IMR-90 (cell line): ENCODE measurements around the gene LONRF3.

Source experiments
- BHLHE40 ChIP-seq: fragments of 150-350 bp; IDR thresholded peaks from 2 replicates; pipeline ENCODE4 v1.6.1; 2016; ENCODE audit warnings: mild to moderate bottlenecking, low read depth, low read length
- CEBPB ChIP-seq: IDR thresholded peaks from 2 replicates; pipeline ENCODE4 v1.6.1; 2012; ENCODE audit warnings: low read depth, low read length, improper control_type of control experiment
- CHD1 ChIP-seq: IDR thresholded peaks from 2 replicates; pipeline ENCODE4 v1.6.1; 2012; ENCODE audit warnings: low read depth, low read length, improper control_type of control experiment
- FOS ChIP-seq: fragments of 150-350 bp; IDR thresholded peaks from 2 replicates; pipeline ENCODE4 v1.6.1; 2016; ENCODE audit warnings: low read depth, low read length
- MAZ ChIP-seq: IDR thresholded peaks from 2 replicates; pipeline ENCODE4 v1.6.1; 2012; ENCODE audit warnings: low read depth, mild to moderate bottlenecking, low read length, improper control_type of control experiment, moderate library complexity, borderline replicate concordance
- MXI1 ChIP-seq: IDR thresholded peaks from 2 replicates; pipeline ENCODE4 v1.6.1; 2012; ENCODE audit warnings: low read depth, mild to moderate bottlenecking, low read length, moderate library complexity, borderline replicate concordance
- POLR2A ChIP-seq: IDR thresholded peaks from 2 replicates; pipeline ENCODE4 v1.6.1; 2012; ENCODE audit warnings: mild to moderate bottlenecking, low read depth, low read length
- RAD21 ChIP-seq: IDR thresholded peaks from 2 replicates; pipeline ENCODE4 v1.6.1; 2012; ENCODE audit warnings: low read length, improper control_type of control experiment
- RCOR1 ChIP-seq: IDR thresholded peaks from 2 replicates; pipeline ENCODE4 v1.6.1; 2012; ENCODE audit warnings: mild to moderate bottlenecking, low read length, improper control_type of control experiment; ENCODE audit not compliant: insufficient replicate concordance
- RFX5 ChIP-seq: IDR thresholded peaks from 2 replicates; pipeline ENCODE4 v1.8.0; 2012; ENCODE audit warnings: low read depth, mild to moderate bottlenecking, low read length, moderate library complexity
- SMC3 ChIP-seq: fragments of 150-350 bp; IDR thresholded peaks from 2 replicates; pipeline ENCODE4 v1.6.1; 2016; ENCODE audit warnings: low read depth, mild to moderate bottlenecking, antibody characterized with exemption, low read length, moderate library complexity
- TF ChIP-seq, protein P1 (sequence below): fragments of 150-350 bp; IDR thresholded peaks from 2 replicates; pipeline ENCODE4 v1.6.1; 2017; ENCODE audit warnings: mild to moderate bottlenecking, antibody characterized with exemption, low read length, low read depth
- TF ChIP-seq, protein P2 (sequence below): conservative IDR thresholded peaks from 2 replicates; pipeline ENCODE4 v1.5.1; 2012; ENCODE audit warnings: mild to moderate bottlenecking, low read depth, low read length, improper control_type of control experiment
- TF ChIP-seq, protein P3 (sequence below): fragments of 150-350 bp; IDR thresholded peaks from 2 replicates; pipeline ENCODE4 v1.6.1; 2016; ENCODE audit warnings: low read depth, mild to moderate bottlenecking, low read length, moderate library complexity, borderline replicate concordance

DNA sequence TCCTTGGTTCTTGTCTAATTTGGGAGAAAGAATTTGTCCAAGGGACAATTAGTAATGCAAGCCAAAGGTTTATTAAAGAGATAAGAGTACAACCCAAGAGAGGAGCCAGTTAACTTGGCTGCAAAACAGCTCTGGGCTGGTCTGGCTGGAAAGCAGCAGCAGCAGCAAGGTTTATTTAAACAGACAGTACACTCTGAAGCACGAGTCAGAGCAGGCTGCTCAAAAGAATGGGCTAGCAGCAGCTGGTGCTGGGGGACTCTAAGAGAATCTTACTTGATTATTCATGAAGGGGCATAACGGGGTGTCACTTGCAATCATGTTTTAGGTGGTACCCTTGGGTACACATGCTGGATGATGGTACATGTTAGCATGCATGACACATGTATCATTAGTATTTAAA, 81.3 kb downstream of the LONRF3 start:
- TF ChIP-seq, protein P1, sequence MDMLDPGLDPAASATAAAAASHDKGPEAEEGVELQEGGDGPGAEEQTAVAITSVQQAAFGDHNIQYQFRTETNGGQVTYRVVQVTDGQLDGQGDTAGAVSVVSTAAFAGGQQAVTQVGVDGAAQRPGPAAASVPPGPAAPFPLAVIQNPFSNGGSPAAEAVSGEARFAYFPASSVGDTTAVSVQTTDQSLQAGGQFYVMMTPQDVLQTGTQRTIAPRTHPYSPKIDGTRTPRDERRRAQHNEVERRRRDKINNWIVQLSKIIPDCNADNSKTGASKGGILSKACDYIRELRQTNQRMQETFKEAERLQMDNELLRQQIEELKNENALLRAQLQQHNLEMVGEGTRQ, result no peak
- TF ChIP-seq, protein P2, sequence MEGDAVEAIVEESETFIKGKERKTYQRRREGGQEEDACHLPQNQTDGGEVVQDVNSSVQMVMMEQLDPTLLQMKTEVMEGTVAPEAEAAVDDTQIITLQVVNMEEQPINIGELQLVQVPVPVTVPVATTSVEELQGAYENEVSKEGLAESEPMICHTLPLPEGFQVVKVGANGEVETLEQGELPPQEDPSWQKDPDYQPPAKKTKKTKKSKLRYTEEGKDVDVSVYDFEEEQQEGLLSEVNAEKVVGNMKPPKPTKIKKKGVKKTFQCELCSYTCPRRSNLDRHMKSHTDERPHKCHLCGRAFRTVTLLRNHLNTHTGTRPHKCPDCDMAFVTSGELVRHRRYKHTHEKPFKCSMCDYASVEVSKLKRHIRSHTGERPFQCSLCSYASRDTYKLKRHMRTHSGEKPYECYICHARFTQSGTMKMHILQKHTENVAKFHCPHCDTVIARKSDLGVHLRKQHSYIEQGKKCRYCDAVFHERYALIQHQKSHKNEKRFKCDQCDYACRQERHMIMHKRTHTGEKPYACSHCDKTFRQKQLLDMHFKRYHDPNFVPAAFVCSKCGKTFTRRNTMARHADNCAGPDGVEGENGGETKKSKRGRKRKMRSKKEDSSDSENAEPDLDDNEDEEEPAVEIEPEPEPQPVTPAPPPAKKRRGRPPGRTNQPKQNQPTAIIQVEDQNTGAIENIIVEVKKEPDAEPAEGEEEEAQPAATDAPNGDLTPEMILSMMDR, result no peak
- TF ChIP-seq CEBPB, result no peak
- TF ChIP-seq CHD1, result no peak
- no peak for TF ChIP-seq RCOR1
- TF ChIP-seq FOS, result no peak
- TF ChIP-seq BHLHE40, result no peak
- TF ChIP-seq RFX5, result no peak
- no peak for TF ChIP-seq SMC3
- no peak for TF ChIP-seq POLR2A
- no peak for TF ChIP-seq MXI1
- TF ChIP-seq, protein P3, sequence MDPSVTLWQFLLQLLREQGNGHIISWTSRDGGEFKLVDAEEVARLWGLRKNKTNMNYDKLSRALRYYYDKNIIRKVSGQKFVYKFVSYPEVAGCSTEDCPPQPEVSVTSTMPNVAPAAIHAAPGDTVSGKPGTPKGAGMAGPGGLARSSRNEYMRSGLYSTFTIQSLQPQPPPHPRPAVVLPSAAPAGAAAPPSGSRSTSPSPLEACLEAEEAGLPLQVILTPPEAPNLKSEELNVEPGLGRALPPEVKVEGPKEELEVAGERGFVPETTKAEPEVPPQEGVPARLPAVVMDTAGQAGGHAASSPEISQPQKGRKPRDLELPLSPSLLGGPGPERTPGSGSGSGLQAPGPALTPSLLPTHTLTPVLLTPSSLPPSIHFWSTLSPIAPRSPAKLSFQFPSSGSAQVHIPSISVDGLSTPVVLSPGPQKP, result no peak
- TF ChIP-seq RAD21, result no peak
- no peak for TF ChIP-seq MAZ
